NB4 (cell line): ENCODE measurements around the gene TRAPPC10.

Experiments used
- DNase-seq: peaks from one replicate; pipeline ENCODE4 v3.0.0; 2010; ENCODE audit warnings: low read depth
- H3K4me3 ChIP-seq: one replicate; pipeline ENCODE4 v1.5.1; 2011; ENCODE audit warnings: mild to moderate bottlenecking, low read depth, low read length, moderate library complexity
- MYC ChIP-seq: IDR thresholded peaks from 2 replicates; pipeline ENCODE4 v1.6.1; 2011; ENCODE audit warnings: low read depth, low read length
- POLR2A ChIP-seq: IDR thresholded peaks from 2 replicates; pipeline ENCODE4 v1.6.1; 2011; ENCODE audit warnings: mild to moderate bottlenecking; ENCODE audit not compliant: insufficient read length; ENCODE audit errors: extremely low read depth
- TF ChIP-seq, protein P1 (sequence below): IDR thresholded peaks from one replicate; pipeline ENCODE4 v1.5.1; 2012; ENCODE audit warnings: low read depth, low read length
- TF ChIP-seq, protein P2 (sequence below): IDR thresholded peaks from 2 replicates; pipeline ENCODE4 v1.6.1; 2011; ENCODE audit warnings: low read depth, low read length

The TRAPPC10 gene

DNA sequence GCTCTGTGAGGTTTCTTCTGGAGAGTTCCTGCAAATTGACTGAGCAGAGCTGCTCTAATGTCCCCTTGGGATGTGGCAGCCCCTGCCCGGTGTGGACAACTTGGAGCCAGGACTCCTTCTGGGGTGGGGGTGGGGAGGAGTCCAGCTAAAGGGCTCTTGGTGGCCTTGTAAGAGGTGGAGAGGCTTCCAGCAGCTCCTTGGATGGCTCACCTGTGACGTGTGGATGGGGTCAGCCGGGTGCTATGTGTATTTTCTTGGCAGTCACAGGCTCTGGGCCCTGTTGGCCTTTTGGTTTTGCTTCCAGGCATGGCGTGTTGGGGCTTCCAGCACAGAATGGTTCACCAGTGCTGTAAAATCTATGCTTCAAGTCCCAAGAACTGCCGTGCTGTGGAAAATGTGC, 38.2 kb downstream of the TRAPPC10 start:
- no peak for DNase-seq
- TF ChIP-seq, protein P1, sequence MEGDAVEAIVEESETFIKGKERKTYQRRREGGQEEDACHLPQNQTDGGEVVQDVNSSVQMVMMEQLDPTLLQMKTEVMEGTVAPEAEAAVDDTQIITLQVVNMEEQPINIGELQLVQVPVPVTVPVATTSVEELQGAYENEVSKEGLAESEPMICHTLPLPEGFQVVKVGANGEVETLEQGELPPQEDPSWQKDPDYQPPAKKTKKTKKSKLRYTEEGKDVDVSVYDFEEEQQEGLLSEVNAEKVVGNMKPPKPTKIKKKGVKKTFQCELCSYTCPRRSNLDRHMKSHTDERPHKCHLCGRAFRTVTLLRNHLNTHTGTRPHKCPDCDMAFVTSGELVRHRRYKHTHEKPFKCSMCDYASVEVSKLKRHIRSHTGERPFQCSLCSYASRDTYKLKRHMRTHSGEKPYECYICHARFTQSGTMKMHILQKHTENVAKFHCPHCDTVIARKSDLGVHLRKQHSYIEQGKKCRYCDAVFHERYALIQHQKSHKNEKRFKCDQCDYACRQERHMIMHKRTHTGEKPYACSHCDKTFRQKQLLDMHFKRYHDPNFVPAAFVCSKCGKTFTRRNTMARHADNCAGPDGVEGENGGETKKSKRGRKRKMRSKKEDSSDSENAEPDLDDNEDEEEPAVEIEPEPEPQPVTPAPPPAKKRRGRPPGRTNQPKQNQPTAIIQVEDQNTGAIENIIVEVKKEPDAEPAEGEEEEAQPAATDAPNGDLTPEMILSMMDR = no peak
- TF ChIP-seq, protein P2, sequence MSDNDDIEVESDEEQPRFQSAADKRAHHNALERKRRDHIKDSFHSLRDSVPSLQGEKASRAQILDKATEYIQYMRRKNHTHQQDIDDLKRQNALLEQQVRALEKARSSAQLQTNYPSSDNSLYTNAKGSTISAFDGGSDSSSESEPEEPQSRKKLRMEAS = no peak
- TF ChIP-seq MYC = no peak
- no peak for TF ChIP-seq POLR2A
- no peak overlapping the region for H3K4me3 ChIP-seq

DNA sequence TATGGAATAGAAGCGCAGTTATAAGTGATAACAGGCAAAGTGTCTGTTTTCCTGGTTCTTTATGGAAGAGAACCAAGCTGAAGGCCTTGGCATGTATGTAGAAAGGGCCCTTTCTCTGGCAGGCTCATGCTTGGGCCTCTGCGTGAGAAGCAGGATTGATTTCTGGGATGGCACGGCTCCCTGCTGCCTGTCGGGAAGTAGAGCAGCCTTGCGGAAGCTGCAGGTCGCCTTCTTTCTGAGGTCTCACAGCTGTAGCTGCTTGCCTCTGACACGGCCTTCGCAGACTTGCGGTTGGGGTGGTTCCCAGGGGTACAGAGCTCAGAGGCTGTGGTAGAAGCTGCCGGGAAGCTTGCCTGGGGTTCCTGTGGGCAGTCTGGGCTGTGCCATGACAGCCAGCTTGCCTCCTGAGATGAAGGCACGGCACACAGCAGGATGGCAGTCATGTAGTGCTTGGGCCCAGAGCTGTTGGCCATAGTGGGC, 39.4 kb downstream of the TRAPPC10 start:
- DNase-seq = no peak
- no peak overlapping the region for H3K4me3 ChIP-seq
- TF ChIP-seq, protein P1 = no peak
- TF ChIP-seq, protein P2 = no peak
- TF ChIP-seq POLR2A (no peak), MYC (no peak)

- TF ChIP-seq, protein P1 = no peak
- TF ChIP-seq, protein P2 = no peak
- no peak for TF ChIP-seq POLR2A
- TF ChIP-seq MYC = no peak
- no peak for DNase-seq
Observed at GRCh38 chr21:44052071-44052829, 40.1 kb downstream of the TRAPPC10 start.

GRCh38 chr21:44052830-44053226, 40.7 kb downstream of the TRAPPC10 start:
- no peak for DNase-seq
- TF ChIP-seq POLR2A (no peak), MYC (no peak)
- TF ChIP-seq, protein P2 = no peak
- TF ChIP-seq, protein P1 = no peak
- H3K4me3 ChIP-seq = no peak overlapping the region

More at GRCh38 chr21:44052071-44052829, 40.1 kb downstream of the TRAPPC10 start:
- no peak overlapping the region for H3K4me3 ChIP-seq

DNA sequence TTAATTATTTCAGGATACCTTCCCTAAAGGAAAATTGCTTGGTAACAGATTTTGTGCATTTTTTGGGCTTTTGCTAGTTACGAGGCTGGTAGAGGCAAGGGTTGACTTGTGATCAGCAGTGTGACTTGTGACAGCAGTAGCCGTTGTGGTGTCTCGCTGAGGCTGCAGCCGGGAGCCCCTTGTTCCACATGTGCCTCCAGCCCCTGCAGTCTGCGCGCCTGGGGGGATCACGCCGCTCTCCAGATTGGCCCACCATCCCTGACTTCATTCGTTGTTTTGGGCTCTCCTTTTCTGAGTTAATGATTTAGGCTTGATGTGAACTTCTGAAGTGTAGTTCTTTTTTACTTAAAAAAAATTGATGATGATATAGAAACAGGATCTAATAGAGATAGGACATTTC, 41.5 kb downstream of the TRAPPC10 start:
- H3K4me3 ChIP-seq = no peak overlapping the region
- no peak for TF ChIP-seq POLR2A
- no peak for DNase-seq

DNA sequence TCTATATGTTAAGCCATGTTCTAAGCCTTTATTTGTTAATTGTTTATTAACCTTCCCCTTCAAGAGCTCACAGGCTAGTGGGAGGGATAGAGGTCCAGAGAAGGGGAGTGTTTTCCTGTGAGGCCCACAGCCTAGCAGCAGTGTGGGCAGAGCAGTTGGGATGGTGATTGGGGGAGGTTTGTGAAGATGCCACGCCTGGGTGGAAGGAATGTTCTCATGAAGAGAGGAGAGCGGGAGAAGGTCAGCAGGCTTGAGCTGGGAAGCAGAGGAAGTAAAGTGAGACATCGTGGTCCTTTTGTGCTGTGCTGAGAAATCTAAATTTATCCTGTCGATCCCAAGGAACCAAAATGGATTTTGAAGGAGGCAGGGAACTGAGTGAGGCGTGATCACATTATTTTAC, 42.6 kb downstream of the TRAPPC10 start:
- DNase-seq = no peak
- H3K4me3 ChIP-seq = no peak overlapping the region
- TF ChIP-seq, protein P1 = no peak
- TF ChIP-seq POLR2A (no peak), MYC (no peak)
